Measurements from ENCODE around the gene CSF2RB.
A peak's percentile ranks its signal among the peaks of the same experiment; 100 is the strongest.

CSF2RB gene

DNA sequence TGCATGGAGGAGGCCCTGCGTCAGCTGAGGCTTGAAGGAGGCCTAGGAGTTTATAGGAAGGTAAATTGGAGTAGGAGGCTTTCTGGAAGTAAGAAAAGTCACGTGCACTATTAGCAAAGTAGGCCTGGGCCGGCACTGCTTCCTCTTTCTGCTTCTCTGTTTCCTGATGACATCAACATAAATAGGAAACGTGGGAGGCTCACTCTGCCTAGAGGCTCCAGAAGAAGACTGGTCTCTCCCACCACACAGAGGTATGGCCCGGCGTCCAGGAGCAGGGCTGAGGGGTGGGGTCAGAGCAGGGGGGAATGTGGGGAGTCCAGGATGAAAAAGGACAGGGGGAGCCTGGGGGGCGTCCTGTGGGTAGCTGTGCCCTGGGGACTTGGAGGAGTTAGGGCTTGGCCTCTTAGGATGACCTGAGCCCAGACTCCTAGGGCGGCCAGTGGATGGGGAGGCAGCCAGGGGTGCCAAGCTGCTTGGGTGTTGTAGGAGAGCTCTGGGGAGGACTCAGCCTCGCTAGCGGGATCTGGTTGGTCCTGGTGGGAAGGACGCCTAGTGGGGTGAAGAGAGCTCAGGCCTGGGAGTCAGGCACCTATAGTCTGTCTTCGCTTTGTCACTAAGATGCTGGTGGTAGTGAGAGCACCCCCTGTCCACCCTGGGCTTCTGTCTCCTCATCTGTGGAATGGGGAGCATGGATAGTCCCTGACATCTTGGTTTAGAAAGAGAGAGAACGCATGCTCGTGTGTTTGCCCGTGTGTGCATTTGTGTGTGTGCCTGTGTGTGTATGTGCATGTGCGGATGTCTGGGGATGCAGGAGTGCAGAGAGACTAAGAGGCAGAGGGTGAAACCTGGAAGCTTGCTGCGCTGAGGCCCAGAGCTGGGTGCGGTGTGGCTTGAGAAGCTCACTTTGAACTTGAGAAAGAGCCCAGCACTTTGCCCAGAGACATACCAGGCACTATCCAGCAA, at the start of gene CSF2RB:
CSF2RB (plus strand) TSS at position 202 of the 963 bp plus-strand sequence. CDS start 8,580 bp downstream, outside the sequence.
- DNase-seq (ENCODE audit: low spot score) = peak; percentile 13

DNA sequence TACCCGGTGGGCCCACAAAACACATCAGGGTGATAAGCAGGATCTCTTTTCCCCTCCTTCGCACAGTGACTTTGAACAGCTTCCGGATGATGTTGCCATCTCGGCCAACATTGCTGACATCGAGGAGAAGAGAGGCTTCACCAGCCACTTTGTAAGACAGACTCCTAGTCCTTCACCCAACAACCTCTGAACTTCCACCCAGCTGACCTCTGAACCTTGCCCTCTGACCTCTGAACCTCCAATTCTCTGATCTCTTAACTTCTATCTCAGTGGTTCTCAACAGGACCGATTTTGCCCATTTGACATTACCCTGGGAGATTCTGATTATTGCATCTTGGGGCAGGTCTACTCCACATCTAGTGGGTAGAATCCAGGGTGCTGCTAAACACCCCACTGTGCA, 49.4 kb upstream of the CSF2RB start:
- DNase-seq (ENCODE audit: low spot score) = no peak

DNA sequence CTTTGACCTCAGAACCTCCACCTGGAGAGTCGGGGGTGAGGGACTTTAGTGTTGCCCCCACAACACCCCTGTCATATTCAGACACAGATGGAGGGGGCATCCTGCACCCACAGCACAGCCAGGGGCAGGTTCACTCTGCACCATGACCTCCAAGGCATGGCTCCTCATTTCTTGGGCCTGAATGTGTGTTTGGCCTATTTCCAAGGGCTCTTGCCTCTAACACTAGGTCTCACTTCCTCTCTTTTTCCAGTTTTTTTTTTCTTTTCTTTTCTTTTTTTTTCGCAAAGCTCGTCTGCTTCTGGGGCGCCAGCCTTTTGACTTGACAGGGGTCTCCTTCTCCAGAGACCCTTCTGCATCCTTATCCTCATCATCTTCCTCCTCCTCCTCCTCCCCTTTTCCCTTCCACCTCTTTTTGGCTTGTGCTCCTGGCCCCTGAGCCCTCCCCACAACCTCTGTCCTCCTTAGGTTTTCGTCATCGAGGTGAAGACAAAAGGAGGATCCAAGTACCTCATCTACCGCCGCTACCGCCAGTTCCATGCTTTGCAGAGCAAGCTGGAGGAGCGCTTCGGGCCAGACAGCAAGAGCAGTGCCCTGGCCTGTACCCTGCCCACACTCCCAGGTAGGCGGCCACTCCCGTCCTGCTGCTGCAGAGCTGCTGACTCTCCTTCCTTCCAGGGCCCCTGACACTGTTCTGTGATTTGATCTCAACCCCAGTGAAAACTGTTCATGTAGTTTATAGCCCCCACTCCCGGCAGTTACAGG, 48.8 kb upstream of the CSF2RB start:
- no peak for DNase-seq (ENCODE audit: low spot score)

- no peak for DNase-seq (ENCODE audit: low spot score)
Observed at GRCh38 chr22:36865346-36865745, 48.1 kb upstream of the CSF2RB start.

DNA sequence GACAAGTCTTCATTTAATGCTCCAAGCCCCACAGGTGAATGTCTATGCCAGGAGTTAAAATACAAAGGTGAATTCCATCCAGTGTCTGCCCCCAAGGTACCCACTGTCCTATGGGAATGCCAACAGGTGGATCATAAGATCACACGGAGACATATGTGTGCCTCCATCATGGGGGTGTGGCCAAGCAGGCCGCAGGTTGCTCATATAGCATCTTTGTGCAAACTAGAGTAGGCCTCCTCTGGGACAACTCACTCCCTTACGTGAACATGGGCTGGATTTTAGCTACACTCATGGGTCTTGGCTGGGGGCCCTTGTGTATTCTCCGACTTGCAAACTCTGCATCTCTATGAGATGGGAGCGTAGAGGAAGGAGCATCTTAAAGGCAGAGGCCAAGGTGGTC, 45.7 kb upstream of the CSF2RB start:
- DNase-seq (ENCODE audit: low spot score) = no peak

DNA sequence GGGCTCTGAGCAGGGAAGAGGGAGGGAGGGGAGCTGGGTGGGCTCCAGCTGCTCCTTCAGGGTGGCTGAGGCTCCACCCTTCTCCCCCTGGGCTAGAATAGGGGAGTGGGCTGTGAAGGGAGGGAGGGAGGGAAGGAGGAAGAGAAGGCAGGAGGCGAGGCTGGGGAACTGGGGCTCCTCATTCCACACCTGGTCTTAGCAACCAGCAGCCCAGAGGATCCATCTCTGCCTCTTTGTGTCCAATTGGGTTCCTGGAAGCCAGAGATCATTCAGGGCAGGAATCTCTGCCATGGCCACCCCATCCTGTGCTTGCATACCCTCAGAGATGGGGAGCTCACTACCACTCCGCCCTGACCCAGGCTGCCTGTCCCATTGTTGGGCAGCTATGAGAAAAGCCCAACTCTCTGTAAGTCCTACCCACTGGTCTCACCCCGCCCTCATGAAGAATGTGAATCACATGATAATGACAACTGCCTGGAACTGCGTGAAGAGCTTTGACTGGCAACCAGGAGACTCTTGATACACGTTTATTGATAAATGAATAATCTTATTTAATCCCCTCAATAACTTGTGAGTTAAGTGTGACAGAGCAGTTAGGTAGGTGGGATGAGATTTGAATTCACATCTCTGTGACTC, 44.8 kb upstream of the CSF2RB start:
- DNase-seq (ENCODE audit: low spot score) = no peak

DNA sequence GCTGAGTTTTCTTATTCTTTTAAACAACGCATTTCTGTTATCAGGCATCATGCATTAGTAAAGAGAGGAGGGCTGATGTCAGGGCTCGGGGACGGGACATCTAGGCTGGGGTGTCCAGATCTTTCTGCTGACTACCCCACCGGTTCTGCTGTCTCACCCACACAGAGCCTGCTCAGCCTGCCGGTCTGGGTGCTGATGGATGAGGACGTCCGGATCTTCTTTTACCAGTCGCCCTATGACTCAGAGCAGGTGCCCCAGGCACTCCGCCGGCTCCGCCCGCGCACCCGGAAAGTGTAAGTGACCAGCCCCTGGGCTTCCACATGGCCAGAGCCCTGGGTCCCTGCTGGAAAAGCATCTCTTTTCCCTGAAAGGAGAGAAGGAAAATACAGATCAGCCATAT, 43.2 kb upstream of the CSF2RB start:
- DNase-seq (ENCODE audit: low spot score) = no peak

- DNase-seq (ENCODE audit: low spot score) = no peak
Observed at GRCh38 chr22:36871669-36872081, 41.8 kb upstream of the CSF2RB start.

- no peak for DNase-seq (ENCODE audit: low spot score)
Observed at GRCh38 chr22:36872084-36872483, 41.3 kb upstream of the CSF2RB start.

GRCh38 chr22:36872866-36873498, 40.4 kb upstream of the CSF2RB start:
- DNase-seq (ENCODE audit: low spot score) = no peak

DNA sequence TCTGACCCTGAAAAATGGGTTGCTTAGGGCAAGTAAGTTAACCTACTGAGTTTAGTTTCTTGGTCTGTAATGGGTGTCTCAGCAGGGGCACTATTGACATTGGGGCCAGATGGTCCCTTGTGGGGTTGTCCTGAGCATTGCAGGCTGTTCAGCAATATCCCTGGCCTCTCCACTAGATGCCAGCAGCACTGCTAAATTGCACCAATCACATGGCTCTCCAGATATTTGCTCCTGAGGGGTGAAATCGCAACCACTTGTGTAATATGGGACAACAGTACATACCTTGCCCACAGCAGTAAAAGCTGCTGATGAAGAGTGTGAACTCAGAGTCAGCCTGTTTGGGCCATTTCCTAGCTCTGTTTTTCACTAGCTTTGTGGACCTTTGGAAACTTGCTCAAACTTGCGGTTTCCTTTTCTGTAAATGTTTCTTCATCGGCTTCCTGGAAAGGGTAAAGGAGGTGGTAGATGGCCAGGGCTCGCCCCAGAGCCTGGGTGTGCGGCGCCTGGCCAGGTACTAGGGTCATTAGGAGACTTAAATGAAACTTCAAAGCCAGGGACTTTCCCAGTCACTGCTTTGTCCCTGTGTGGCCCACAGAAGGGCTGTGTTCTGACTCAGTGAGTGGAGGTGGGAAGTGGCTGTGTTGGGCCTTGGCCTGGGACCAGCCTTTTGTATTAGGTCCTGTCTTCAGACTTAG, 39.7 kb upstream of the CSF2RB start:
- DNase-seq (ENCODE audit: low spot score) = peak; percentile 41

GRCh38 chr22:36874309-36874696, 39.1 kb upstream of the CSF2RB start:
- no peak for DNase-seq (ENCODE audit: low spot score)

- DNase-seq (ENCODE audit: low spot score) = no peak
Observed at GRCh38 chr22:36874736-36875135, 38.7 kb upstream of the CSF2RB start.

DNA sequence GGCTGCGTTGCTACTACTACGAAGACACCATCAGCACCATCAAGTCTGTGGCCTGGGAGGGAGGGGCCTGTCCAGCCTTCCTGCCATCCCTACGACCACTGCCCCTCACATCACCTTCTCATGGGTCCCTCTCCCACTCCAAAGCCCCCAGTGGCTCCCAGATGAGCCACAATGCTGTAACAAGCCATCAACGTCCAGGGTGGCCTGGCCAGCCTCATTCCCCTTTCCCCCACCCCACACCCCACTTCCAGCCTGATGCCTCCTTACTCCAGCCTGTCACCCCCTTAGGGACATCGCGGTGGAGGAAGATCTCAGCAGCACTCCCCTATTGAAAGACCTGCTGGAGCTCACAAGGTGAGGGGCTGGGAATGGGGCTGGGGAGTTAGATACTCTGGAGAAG, 37.7 kb upstream of the CSF2RB start:
- DNase-seq (ENCODE audit: low spot score) = no peak

GRCh38 chr22:36879775-36880174, 33.7 kb upstream of the CSF2RB start:
- no peak for DNase-seq (ENCODE audit: low spot score)

DNA sequence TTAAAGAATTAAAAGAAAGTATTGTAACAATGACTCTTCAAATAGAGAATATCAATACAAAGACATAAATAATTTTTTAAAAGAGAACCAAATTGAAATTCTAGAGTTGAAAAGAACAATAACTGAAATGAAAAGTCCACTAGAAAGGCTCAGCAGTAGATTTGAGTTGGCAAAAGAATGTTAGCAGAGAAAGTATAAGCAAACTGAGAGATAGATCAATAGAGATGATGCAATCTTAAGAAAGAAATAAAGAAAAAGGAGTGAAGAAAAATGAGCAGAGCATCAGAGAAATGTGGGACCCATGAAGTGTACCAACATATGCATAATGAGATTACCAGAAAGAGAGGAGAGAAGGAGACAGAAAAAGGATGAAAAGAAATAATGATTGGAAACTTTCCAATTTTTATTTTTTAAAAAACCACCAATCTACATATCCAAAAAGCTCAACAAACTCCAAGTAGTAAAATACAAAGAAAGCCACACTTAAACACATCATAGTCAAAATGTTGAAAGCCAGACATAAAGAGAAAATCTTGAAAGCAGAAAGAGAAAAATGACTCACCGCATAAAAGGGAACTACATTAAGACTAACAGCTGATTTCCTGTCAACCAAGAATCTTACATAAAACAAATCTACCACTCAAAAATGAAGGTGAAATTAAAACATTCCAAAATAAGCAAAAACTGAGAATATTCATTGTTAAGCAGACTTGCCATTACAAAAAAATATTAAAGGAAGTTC, 31.8 kb upstream of the CSF2RB start:
- DNase-seq (ENCODE audit: low spot score) = no peak

DNA sequence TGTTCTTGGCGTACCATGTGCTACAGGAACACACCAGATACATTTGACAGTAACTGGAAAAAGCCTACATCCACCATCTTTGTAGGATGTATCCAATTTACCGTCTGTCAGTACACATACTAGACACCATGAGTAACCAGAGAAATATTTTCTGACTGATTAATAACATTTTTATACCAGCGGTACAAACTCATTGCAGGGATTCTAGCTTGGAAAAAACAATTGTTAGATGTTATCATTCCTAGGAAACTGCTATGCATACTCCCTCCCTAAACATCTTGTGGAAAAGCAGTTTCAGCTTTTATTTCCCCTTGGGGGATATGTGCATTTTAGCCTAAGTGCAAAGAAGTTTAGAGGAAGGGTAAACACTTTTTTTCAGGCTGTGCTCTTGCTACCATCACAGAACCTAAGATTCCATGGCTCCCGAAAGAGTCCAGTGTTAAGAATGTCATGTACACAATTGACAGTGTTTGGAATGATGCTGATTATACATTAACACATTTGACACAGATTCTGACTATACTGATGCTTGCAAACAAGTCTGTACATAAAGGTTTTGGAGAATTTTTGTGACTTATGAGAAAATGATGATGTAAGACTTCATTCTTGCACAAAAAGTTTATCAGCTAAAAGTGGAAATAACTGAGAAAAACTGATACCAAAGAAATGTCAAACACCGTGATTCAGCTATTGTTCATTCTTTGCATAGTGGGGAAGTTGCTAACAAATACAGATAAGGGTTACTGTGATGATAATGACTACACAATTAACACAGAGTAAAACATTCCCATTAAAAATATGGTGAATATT, 28.9 kb upstream of the CSF2RB start:
- DNase-seq (ENCODE audit: low spot score) = no peak

DNA sequence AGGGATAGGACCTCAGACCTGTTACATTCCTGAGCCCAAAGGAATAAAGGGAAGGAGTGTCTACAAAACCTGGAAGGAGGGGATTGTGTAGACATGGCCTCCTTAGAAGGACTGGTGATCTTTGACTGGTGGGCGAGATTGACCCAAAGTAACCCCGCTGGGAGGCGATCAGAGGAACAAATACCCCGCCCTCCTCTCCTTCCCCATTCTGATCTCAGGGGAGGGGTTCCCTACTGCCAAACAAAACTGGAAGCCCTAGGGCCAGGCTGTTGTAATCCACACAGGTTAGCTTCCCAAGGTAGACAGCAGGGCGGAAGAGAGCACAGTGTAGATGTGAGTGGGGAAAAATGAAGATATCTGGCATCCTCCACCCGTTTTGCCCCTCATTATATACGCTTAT, 28.0 kb upstream of the CSF2RB start:
- no peak for DNase-seq (ENCODE audit: low spot score)

DNA sequence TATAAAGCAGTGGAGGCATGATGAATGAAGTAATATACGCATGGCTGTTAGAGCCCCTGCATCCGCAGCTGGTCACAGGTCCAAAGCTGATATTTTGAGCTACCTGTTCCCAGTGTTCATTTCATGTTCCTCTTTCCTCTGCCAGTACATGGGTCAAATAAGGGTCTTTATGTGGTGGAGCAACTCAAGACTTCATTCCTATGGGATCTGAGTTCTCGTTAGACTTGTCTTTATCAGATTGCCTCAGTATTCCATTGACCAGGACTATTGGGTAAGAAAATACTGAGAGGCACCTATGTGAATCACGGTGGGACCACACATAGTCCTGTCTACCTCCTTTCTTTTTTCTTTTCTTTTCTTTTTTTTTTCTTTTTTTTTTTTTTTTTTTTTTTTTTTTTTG, 27.4 kb upstream of the CSF2RB start:
- DNase-seq (ENCODE audit: low spot score) = no peak

GRCh38 chr22:36887162-36887561, 26.3 kb upstream of the CSF2RB start:
- DNase-seq (ENCODE audit: low spot score) = peak; percentile 33
